Left ventricle myocardium superior (tissue), 1 donor: ENCODE measurements around the gene FGD3. TPM values are rescaled to one million over a fixed set of nuclear protein-coding genes. Genes with fewer than 3 reads are reported as not detected.

Experiments used
- ATAC-seq: fragments of 200-7000 bp; cut with Tn5 transposase; one replicate; pipeline ENCODE4 v1.9.1; 2020; ENCODE audit warnings: mild to moderate bottlenecking, moderate library complexity
- DNase-seq: peaks from one replicate; pipeline ENCODE4 v3.0.0-alpha.2; 2020
- intact Hi-C: fragments of 100-400 bp; cut with micrococcal nuclease; formaldehyde crosslinking; loops from one replicate; pipeline ENCODE4 v1.11.0; 2022
- total RNA-seq: library from RNA; stranded (reverse); fragmentation: NEBNext Ultra II Directional; extraction: Animal tissue kit (Norgen Biotek cat#: 25700); gene quantifications from one replicate; pipeline ENCODE4 v1.2.1, GENCODE V29; 2021
- donor health status: DM: no; HTN: yes; CAD: no; lungs with severe emphysema.

The FGD3 gene
- total RNA-seq, 1 donor from 2014 or later: 3.2 TPM

DNA sequence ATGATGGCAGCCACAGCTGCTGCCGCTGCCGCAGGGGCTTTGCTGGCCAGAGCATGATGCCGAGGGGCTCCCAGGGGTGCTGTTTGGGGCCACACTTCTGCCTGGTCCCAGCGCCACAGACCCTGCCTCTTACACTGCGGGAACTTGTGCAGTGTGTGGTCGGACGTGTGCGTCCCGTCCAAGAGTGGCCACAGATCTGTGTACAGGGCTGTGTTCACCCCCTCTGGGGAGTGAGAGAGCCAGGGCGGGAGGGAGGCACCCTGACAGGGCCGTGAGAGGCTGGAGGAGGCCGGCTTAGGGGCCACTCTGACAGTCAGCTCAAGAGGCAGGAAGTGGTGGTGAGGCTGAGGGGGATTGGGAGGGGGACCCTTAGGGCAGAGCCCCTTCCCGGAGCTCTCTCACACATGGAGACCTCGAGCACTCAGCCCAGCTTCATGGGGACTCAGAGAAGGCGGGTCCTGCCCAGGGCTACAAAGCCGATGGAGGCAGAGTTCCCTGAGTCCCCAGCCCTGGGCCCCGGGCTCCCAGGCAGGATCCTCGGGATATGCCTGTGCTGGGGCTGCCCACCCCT lies 135.6 kb downstream of the FGD3 start:
- intact Hi-C loops: no loop called here
- no peak for ATAC-seq
- no peak for DNase-seq

DNA sequence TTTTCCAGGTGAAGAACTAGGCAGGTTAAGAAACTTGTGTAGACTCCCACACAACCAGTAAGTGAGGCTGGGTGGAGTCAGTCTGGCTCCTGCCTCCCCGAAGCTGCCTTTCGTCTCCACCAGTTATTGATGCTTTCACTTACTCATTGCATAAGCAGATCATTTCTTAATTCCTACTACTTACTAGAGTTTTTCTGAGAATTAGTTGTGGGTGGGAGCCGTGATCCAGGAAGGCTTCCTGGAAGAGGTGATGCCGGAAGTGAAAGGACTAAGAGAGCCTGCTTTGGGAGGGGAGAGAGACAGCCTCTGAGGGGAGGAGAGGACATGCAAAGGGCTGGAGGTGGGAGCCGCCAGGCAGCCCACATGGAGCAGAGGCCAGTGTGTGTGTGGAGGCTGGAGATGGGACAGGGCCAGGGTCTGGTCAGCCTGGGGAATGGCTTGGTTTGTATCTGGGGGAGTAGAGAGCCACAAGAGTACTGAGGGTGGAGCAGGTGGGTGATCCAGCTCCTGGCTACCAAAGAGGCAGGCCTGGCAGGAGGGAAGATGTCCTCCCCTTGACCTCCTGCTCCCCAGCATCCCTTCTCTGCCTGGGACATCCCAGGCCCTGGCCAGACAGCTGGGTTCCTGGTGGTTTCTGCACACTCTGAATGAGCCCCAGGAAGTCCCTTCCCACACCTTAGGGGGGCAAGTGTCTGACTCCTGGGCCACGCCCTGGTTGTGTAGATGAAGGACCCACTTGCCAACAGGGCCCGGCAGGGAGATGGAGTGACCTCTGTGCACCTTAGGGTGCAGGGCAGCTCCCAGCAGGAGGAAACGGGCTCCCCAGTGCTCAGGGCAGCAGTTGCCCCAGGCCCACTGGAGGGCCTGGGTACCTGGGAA lies 136.5 kb downstream of the FGD3 start:
- DNase-seq: no peak
- ATAC-seq: no peak
- intact Hi-C loops: no loop called here

DNA sequence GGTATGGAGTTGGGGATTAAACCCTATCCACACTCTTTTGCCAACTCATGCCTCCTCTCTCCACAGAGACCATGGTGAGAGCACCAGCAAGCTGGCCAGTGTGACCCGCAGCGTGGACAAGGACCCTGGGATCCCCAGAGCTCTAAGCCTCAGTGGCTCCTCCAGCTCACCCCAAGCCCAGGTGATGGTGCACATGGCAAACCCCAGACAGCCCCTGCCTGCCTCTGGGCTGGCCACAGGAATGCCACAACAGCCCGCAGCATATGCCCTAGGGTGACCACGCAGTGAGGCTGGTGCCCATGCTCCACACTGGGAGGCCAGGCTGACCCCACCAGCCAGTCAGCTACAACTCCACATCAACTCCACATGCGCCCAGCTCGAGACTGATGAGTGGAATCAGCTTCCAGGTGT lies 137.2 kb downstream of the FGD3 start:
- ATAC-seq: no peak
- intact Hi-C loops: no loop called here
- no peak for DNase-seq

DNA sequence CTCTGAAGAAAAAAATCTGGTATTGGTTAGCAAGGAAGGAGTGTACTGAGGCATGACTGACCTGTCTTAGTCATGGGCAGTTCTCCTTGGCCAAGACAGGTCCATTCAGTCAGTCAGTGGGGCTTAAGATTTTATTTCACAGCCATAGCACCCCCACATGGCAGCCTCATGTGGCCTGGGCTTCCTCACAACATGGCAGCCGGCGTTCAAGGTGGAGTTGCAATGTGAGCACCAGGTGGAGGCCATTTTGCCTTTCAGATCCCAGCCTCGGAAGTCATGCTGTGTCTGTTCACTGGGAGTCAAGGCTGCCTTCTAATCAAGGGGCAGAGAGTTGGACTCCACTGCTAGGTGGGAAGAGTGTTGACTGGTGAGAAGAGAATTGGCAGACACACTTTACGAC lies 138.4 kb downstream of the FGD3 start:
- intact Hi-C loops: no loop called here
- ATAC-seq: no peak
- no peak for DNase-seq

Other genes with a start within 250 kb of the FGD3 start
- gene BICD2, start 182.7 kb upstream of the FGD3 start, total RNA-seq: 39.2 TPM
- 4.5 TPM for gene ZNF484, start 69.5 kb upstream of the FGD3 start, total RNA-seq
- 0.87 TPM for gene SUSD3, start 111.2 kb downstream of the FGD3 start, total RNA-seq
- 22.4 TPM for gene CARD19, start 148.7 kb downstream of the FGD3 start, total RNA-seq
- gene NINJ1, start 186.7 kb downstream of the FGD3 start, total RNA-seq: 46.8 TPM
- gene WNK2, start 236.6 kb downstream of the FGD3 start, total RNA-seq: 250 TPM